ENCODE data around the gene SORCS2.

The SORCS2 gene

GRCh38 chr4:7652451-7652881 lies 460.1 kb downstream of the SORCS2 start:
- Histone ChIP-seq H3K4me3 (ENCODE audit: low read depth in 1 of 2, low read length in 2 of 2) (no peak overlapping the region), H3K27ac (ENCODE audit: low read length) (no peak overlapping the region), H3K4me1 (ENCODE audit: insufficient read depth, low read length) (no peaks in the 10 kb centered on the region), H3K4me2 (ENCODE audit: insufficient read depth, low read length) (no peak overlapping the region), H3K9ac (ENCODE audit: low read depth, low read length) (no peak overlapping the region), H2AFZ (ENCODE audit: low read depth, low read length) (no peak overlapping the region), H3K9me3 (ENCODE audit: insufficient read depth, low read length, severe bottlenecking) (no peaks in the 10 kb centered on the region), H3K36me3 (ENCODE audit: insufficient read depth, low read length) (no peaks in the 10 kb centered on the region), H4K20me1 (ENCODE audit: insufficient read depth, low read length) (no peaks in the 10 kb centered on the region), H3K79me2 (ENCODE audit: insufficient read depth, low read length) (no peaks in the 10 kb centered on the region), H3K27me3 (ENCODE audit: insufficient read depth, low read length, poor library complexity) (no peaks in the 10 kb centered on the region)
- TF ChIP-seq CTCF (IDR thresholded peaks at IDR 0.05; ENCODE audit: borderline replicate concordance, extremely low read depth, low read length, poor library complexity, severe bottlenecking): no peak
- TF ChIP-seq EZH2 (IDR thresholded peaks at IDR 0.05; ENCODE audit: borderline replicate concordance, low read depth, low read length, severe bottlenecking): no peak
- ATAC-seq (ENCODE audit: insufficient read depth, low read depth) (no peak), DNase-seq (no peak)

- Histone ChIP-seq H4K20me1 (ENCODE audit: insufficient read depth, low read length) (no peaks in the 10 kb centered on the region), H3K4me2 (ENCODE audit: insufficient read depth, low read length) (no peak overlapping the region), H3K4me3 (ENCODE audit: low read depth in 1 of 2, low read length in 2 of 2) (no peak overlapping the region), H3K9me3 (ENCODE audit: insufficient read depth, low read length, severe bottlenecking) (no peaks in the 10 kb centered on the region), H3K4me1 (ENCODE audit: insufficient read depth, low read length) (no peaks in the 10 kb centered on the region), H2AFZ (ENCODE audit: low read depth, low read length) (no peak overlapping the region), H3K27me3 (ENCODE audit: insufficient read depth, low read length, poor library complexity) (no peaks in the 10 kb centered on the region), H3K79me2 (ENCODE audit: insufficient read depth, low read length) (no peaks in the 10 kb centered on the region), H3K27ac (ENCODE audit: low read length) (no peak overlapping the region), H3K9ac (ENCODE audit: low read depth, low read length) (no peak overlapping the region), H3K36me3 (ENCODE audit: insufficient read depth, low read length) (no peaks in the 10 kb centered on the region)
- TF ChIP-seq EZH2 (IDR thresholded peaks at IDR 0.05; ENCODE audit: borderline replicate concordance, low read depth, low read length, severe bottlenecking): no peak
- no peak for TF ChIP-seq CTCF (IDR thresholded peaks at IDR 0.05; ENCODE audit: borderline replicate concordance, extremely low read depth, low read length, poor library complexity, severe bottlenecking)
- ATAC-seq (ENCODE audit: insufficient read depth, low read depth): no peak
- DNase-seq: no peak
Measured at GRCh38 chr4:7652906-7653305, 460.6 kb downstream of the SORCS2 start.

DNA sequence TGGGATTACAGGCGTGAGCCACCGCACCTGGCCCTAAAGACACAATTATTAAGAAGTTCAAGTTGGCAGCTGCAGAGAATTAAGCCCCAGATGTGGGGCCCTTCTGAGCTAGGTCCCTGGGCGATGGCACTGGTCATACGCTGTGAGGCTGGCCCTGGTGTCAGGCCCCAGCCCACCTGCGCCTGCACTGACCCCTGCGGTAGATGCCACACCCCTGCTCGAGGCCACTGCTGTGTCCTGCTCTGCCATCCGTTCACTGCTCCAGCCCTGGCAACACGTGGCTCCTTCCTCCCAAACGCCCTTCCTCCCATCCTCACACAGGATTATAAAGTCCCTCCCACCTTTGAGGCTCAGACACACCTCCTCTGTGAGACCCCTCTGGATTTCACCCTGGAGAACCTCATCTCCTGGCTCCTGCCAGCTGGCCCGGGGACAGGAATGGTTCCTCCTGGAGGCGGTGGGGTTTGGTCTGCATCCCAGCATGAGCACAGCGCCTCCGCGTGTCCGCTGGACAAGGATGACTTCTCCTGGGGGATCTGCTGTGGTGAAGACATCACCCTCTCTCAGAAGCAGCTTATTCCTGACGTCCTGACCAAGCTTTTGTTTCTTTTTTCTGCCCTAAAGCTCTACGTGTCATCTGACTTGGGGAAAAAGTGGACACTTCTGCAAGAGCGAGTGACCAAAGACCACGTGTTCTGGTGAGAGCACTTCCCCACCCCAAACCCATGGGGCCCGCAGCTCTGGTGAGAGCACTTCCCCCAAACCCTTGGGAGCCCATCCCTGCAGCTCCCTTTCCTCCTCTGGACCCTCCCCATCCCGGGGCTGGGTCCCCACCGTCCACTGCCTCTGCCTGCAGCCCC lies 461.4 kb downstream of the SORCS2 start:
- TF ChIP-seq CTCF (IDR thresholded peaks at IDR 0.05; ENCODE audit: borderline replicate concordance, extremely low read depth, low read length, poor library complexity, severe bottlenecking) (no peak), EZH2 (IDR thresholded peaks at IDR 0.05; ENCODE audit: borderline replicate concordance, low read depth, low read length, severe bottlenecking) (no peak)
- Histone ChIP-seq H4K20me1 (ENCODE audit: insufficient read depth, low read length) (no peaks in the 10 kb centered on the region), H3K36me3 (ENCODE audit: insufficient read depth, low read length) (no peaks in the 10 kb centered on the region), H3K27ac (ENCODE audit: low read length) (no peak overlapping the region), H2AFZ (ENCODE audit: low read depth, low read length) (no peak overlapping the region), H3K9ac (ENCODE audit: low read depth, low read length) (no peak overlapping the region), H3K9me3 (ENCODE audit: insufficient read depth, low read length, severe bottlenecking) (no peaks in the 10 kb centered on the region), H3K4me3 (ENCODE audit: low read depth in 1 of 2, low read length in 2 of 2) (no peak overlapping the region), H3K4me1 (ENCODE audit: insufficient read depth, low read length) (no peaks in the 10 kb centered on the region), H3K79me2 (ENCODE audit: insufficient read depth, low read length) (no peaks in the 10 kb centered on the region), H3K27me3 (ENCODE audit: insufficient read depth, low read length, poor library complexity) (no peaks in the 10 kb centered on the region), H3K4me2 (ENCODE audit: insufficient read depth, low read length) (no peak overlapping the region)
- DNase-seq: no peak
- no peak for ATAC-seq (ENCODE audit: insufficient read depth, low read depth)
